ENCODE results near the gene CLIP2. TPM values are rescaled to one million over a fixed set of nuclear protein-coding genes. Genes with fewer than 3 reads are reported as not detected.

Gene CLIP2
- total RNA-seq: 10 to 100 TPM in 3 of 4 donors, 1 to 10 TPM in 1; 3.8 to 21.3 (median 12.9) TPM

GRCh38 chr7:74289018-74289658 lies at the start of gene CLIP2:
Gene CLIP2, plus strand, starts transcription at chr7:74289407. Its CDS starts 28,140 bp downstream, at chr7:74317547.
- TF ChIP-seq CTCF (IDR thresholded peaks at IDR 0.05; ENCODE audit: low read depth): no peak

- TF ChIP-seq CTCF (IDR thresholded peaks at IDR 0.05; ENCODE audit: low read depth): no peak
Observed at GRCh38 chr7:74240482-74240881, 48.7 kb upstream of the CLIP2 start.

GRCh38 chr7:74242122-74242443 lies 47.1 kb upstream of the CLIP2 start:
- TF ChIP-seq CTCF (IDR thresholded peaks at IDR 0.05; ENCODE audit: low read depth): no peak

- TF ChIP-seq CTCF (IDR thresholded peaks at IDR 0.05; ENCODE audit: low read depth): no peak
Observed at GRCh38 chr7:74246497-74246896, 42.7 kb upstream of the CLIP2 start.

- TF ChIP-seq CTCF (IDR thresholded peaks at IDR 0.05; ENCODE audit: low read depth): no peak
Observed at GRCh38 chr7:74248156-74248555, 41.1 kb upstream of the CLIP2 start.

GRCh38 chr7:74252893-74253292 lies 36.3 kb upstream of the CLIP2 start:
- TF ChIP-seq CTCF (IDR thresholded peaks at IDR 0.05; ENCODE audit: low read depth): no peak

- no peak for TF ChIP-seq CTCF (IDR thresholded peaks at IDR 0.05; ENCODE audit: low read depth)
Observed at GRCh38 chr7:74253331-74253730, 35.9 kb upstream of the CLIP2 start.

Measured in subcutaneous adipose tissue (tissue), 4 donors.